Right atrium auricular region (tissue), 2 donors: ENCODE data around the gene MBD3. TPM values are rescaled to one million over a fixed set of nuclear protein-coding genes. Genes with fewer than 3 reads are reported as not detected.

Experiments used
- DNase-seq: peaks from one replicate; pipeline ENCODE4 v3.0.0-alpha.2; 2019; ENCODE audit warnings: low spot score
- H3K27ac ChIP-seq, 2 donors: fragments of 200-600 bp; sonication (generic); 1 replicate in 1 of 2; 2 replicates in 1 of 2; pipeline ENCODE4 v1.5.1; 2016 to 2019
- H3K27me3 ChIP-seq, 2 donors: fragments of 200-600 bp; sonication (generic); one replicate each; pipeline versions ENCODE4 v1.5.1 to v1.6.0; 2017 to 2019
- H3K36me3 ChIP-seq: fragments of 200-600 bp; sonication (generic); one replicate; pipeline ENCODE4 v1.5.1; 2016
- H3K4me1 ChIP-seq, 2 donors: fragments of 200-600 bp; sonication (generic); one replicate each; pipeline versions ENCODE4 v1.5.1 to v1.6.0; 2017 to 2019
- H3K4me3 ChIP-seq, 2 donors: fragments of 200-600 bp; sonication (generic); 1 replicate in 1 of 2; 2 replicates in 1 of 2; pipeline ENCODE4 v1.5.1; 2017 to 2019; ENCODE audit warnings: mild to moderate bottlenecking in 1 of 2, moderate library complexity in 1 of 2
- H3K9me3 ChIP-seq, 2 donors: fragments of 200-600 bp; sonication (generic); one replicate each; pipeline ENCODE4 v1.5.1; 2019
- CTCF ChIP-seq, 2 donors: fragments of 200-600 bp; sonication (generic); IDR thresholded peaks; one replicate each; pipeline ENCODE4 v1.5.1; 2019; ENCODE audit warnings: antibody characterized with exemption in 2 of 2
- total RNA-seq, 2 donors: library from RNA; depleted of rRNA; stranded (reverse); fragments of >200 nt; gene quantifications; one replicate each; pipeline ENCODE4 v1.1.0, GENCODE V29; 2016

Gene MBD3
- total RNA-seq, 2 donors from 2014 or later = 64.3 to 86.8 TPM

- TF ChIP-seq CTCF (IDR thresholded peaks at IDR 0.05) = no peak
Observed at GRCh38 chr19:1629256-1629808, 36.7 kb upstream of the MBD3 start.

GRCh38 chr19:1627194-1627593, 34.5 kb upstream of the MBD3 start:
- H3K27me3 ChIP-seq = no peaks in the 10 kb centered on the region
- no peak overlapping the region for H3K4me3 ChIP-seq
- H3K27ac ChIP-seq = no peak overlapping the region
- no peaks in the 10 kb centered on the region for H3K36me3 ChIP-seq
- no peak for TF ChIP-seq CTCF (IDR thresholded peaks at IDR 0.05)
- H3K4me1 ChIP-seq = no peaks in the 10 kb centered on the region
- DNase-seq = no peak
- H3K9me3 ChIP-seq = no peaks in the 10 kb centered on the region

More at GRCh38 chr19:1629256-1629808, 36.7 kb upstream of the MBD3 start:
- no peak overlapping the region for H3K4me3 ChIP-seq
- DNase-seq = no peak
- H3K36me3 ChIP-seq = no peaks in the 10 kb centered on the region
- H3K4me1 ChIP-seq = no peaks in the 10 kb centered on the region
- H3K9me3 ChIP-seq = no peaks in the 10 kb centered on the region
- no peak overlapping the region for H3K27ac ChIP-seq
- no peaks in the 10 kb centered on the region for H3K27me3 ChIP-seq

- DNase-seq = no peak
- peaks cover 6% of the 10 kb centered on the region for H3K36me3 ChIP-seq
- no peak overlapping the region for H3K27ac ChIP-seq
- H3K27me3 ChIP-seq = no peaks in the 10 kb centered on the region
- H3K4me3 ChIP-seq = no peak overlapping the region
- H3K4me1 ChIP-seq = no peaks in the 10 kb centered on the region
- no peak for TF ChIP-seq CTCF (IDR thresholded peaks at IDR 0.05)
- H3K9me3 ChIP-seq = no peaks in the 10 kb centered on the region
Observed at GRCh38 chr19:1626417-1627010, 33.8 kb upstream of the MBD3 start.

GRCh38 chr19:1624458-1624857, 31.8 kb upstream of the MBD3 start:
- peak; percentile 22 to 59 for TF ChIP-seq CTCF (IDR thresholded peaks at IDR 0.05)
- H3K27ac ChIP-seq = no peak overlapping the region
- no peaks in the 10 kb centered on the region for H3K4me1 ChIP-seq
- H3K9me3 ChIP-seq = no peaks in the 10 kb centered on the region
- no peak for DNase-seq
- no peaks in the 10 kb centered on the region for H3K27me3 ChIP-seq
- peaks cover 12% of the 10 kb centered on the region for H3K36me3 ChIP-seq
- no peak overlapping the region for H3K4me3 ChIP-seq

GRCh38 chr19:1622541-1622940, 29.9 kb upstream of the MBD3 start:
- H3K36me3 ChIP-seq = peaks cover 12% of the 10 kb centered on the region
- no peaks in the 10 kb centered on the region for H3K9me3 ChIP-seq
- H3K4me1 ChIP-seq = no peaks in the 10 kb centered on the region
- H3K27me3 ChIP-seq = no peaks in the 10 kb centered on the region
- H3K27ac ChIP-seq = no peak overlapping the region
- TF ChIP-seq CTCF (IDR thresholded peaks at IDR 0.05) = no peak
- H3K4me3 ChIP-seq = no peak overlapping the region
- no peak for DNase-seq

- no peaks in the 10 kb centered on the region for H3K4me1 ChIP-seq
- H3K36me3 ChIP-seq = peaks cover 12% of the 10 kb centered on the region
- no peaks in the 10 kb centered on the region for H3K27me3 ChIP-seq
- no peak overlapping the region for H3K27ac ChIP-seq
- no peak for TF ChIP-seq CTCF (IDR thresholded peaks at IDR 0.05)
- no peaks in the 10 kb centered on the region for H3K9me3 ChIP-seq
- no peak overlapping the region for H3K4me3 ChIP-seq
- DNase-seq = no peak
Observed at GRCh38 chr19:1622007-1622406, 29.3 kb upstream of the MBD3 start.
